ENCODE measurements around the gene PDE4D. TPM values are rescaled to one million over a fixed set of nuclear protein-coding genes. Genes with fewer than 3 reads are reported as not detected.

Gene PDE4D
- total RNA-seq, 1 donor = 19.9 TPM

DNA sequence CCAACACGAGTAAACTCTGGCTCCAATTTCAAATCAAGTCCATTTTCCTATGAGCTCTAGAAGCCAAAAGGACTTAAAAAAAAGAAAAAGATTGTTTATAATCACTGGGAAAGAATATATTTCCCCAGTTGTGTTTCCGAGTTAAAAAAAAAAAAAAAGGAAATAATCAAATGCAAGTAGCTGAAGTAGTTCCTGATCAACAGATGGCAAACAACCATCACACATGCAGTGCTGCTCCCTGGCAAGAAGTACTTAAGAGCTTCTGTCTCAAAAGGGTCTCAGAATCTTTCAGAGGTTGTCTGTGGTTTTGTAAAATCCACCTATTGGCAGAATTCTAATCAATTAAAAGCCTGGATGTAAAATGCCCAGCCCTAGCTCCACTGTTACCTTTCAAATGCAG lies 922.8 kb downstream of the PDE4D start:
- H3K79me2 ChIP-seq (ENCODE audit: insufficient read depth, low read length) = no peaks in the 10 kb centered on the region
- H2AFZ ChIP-seq (ENCODE audit: low read length) = no peak overlapping the region
- no peak for DNase-seq (ENCODE audit: insufficient read length, low spot score, missing footprints)
- H3K27ac ChIP-seq (ENCODE audit: low read depth, low read length) = no peak overlapping the region
- TF ChIP-seq, protein P1, sequence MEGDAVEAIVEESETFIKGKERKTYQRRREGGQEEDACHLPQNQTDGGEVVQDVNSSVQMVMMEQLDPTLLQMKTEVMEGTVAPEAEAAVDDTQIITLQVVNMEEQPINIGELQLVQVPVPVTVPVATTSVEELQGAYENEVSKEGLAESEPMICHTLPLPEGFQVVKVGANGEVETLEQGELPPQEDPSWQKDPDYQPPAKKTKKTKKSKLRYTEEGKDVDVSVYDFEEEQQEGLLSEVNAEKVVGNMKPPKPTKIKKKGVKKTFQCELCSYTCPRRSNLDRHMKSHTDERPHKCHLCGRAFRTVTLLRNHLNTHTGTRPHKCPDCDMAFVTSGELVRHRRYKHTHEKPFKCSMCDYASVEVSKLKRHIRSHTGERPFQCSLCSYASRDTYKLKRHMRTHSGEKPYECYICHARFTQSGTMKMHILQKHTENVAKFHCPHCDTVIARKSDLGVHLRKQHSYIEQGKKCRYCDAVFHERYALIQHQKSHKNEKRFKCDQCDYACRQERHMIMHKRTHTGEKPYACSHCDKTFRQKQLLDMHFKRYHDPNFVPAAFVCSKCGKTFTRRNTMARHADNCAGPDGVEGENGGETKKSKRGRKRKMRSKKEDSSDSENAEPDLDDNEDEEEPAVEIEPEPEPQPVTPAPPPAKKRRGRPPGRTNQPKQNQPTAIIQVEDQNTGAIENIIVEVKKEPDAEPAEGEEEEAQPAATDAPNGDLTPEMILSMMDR (IDR thresholded peaks at IDR 0.05; ENCODE audit: extremely low read depth, low read depth, low read length) = no peak
- peaks cover 10% of the 10 kb centered on the region for H3K4me1 ChIP-seq (ENCODE audit: insufficient read depth, low read length)
- no peak overlapping the region for H3K4me2 ChIP-seq (ENCODE audit: insufficient read depth, low read length)
- no peak overlapping the region for H3K4me3 ChIP-seq (ENCODE audit: insufficient read depth, low read length)
- H4K20me1 ChIP-seq (ENCODE audit: insufficient read depth, low read length) = no peaks in the 10 kb centered on the region
- H3K9me3 ChIP-seq (ENCODE audit: low read depth, low read length) = no peaks in the 10 kb centered on the region
- peaks cover 7% of the 10 kb centered on the region for H3K36me3 ChIP-seq (ENCODE audit: insufficient read depth, low read length)
- H3K27me3 ChIP-seq (ENCODE audit: insufficient read depth, low read length) = no peaks in the 10 kb centered on the region

DNA sequence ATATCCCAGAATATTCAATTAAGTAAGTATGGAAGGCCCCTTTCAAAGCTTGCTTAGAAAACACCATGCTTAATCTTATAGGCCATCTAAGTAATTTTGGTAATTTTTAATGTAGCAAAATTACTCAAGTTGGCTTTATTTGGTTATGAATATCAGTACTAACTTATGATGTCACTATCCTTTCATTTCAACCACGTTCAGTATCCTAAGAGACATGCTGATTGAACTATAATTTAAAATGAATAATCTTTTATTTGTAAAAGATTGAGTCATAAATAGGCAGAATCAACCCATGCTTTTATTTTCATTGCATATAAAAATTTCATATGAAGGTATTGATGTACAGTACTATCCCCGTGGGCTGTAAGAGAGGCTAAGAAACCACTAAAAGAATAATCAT lies 923.7 kb downstream of the PDE4D start:
- H3K4me2 ChIP-seq (ENCODE audit: insufficient read depth, low read length) = no peak overlapping the region
- DNase-seq (ENCODE audit: insufficient read length, low spot score, missing footprints) = no peak
- H3K27me3 ChIP-seq (ENCODE audit: insufficient read depth, low read length) = no peaks in the 10 kb centered on the region
- H3K79me2 ChIP-seq (ENCODE audit: insufficient read depth, low read length) = no peaks in the 10 kb centered on the region
- no peak overlapping the region for H3K27ac ChIP-seq (ENCODE audit: low read depth, low read length)
- H3K4me3 ChIP-seq (ENCODE audit: insufficient read depth, low read length) = no peak overlapping the region
- TF ChIP-seq, protein P1 (IDR thresholded peaks at IDR 0.05; ENCODE audit: extremely low read depth, low read depth, low read length) = no peak
- H3K4me1 ChIP-seq (ENCODE audit: insufficient read depth, low read length) = peaks cover 10% of the 10 kb centered on the region
- H4K20me1 ChIP-seq (ENCODE audit: insufficient read depth, low read length) = no peaks in the 10 kb centered on the region
- no peaks in the 10 kb centered on the region for H3K9me3 ChIP-seq (ENCODE audit: low read depth, low read length)
- no peak overlapping the region for H2AFZ ChIP-seq (ENCODE audit: low read length)
- peaks cover 6% of the 10 kb centered on the region for H3K36me3 ChIP-seq (ENCODE audit: insufficient read depth, low read length)

DNA sequence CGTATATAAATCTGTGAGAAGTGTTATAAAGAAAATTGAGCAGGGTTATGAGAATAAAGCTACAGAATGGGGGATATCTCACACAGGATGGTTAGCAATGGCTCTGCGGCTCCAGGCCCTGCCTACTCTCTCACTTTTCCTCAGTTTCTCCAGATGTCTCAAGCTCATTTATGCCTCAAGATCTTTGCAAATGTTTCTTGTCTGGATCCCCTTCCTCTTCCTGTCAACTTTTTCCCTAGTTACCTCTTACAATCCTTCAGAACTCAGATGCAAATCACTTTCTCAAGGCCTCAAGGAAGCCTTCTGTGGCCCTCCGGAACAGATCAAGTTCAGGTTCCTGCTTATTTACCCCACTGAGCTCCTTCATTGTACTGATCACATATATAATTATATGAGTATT lies 924.3 kb downstream of the PDE4D start:
- Histone ChIP-seq H3K4me2 (ENCODE audit: insufficient read depth, low read length) (no peak overlapping the region), H3K27ac (ENCODE audit: low read depth, low read length) (no peak overlapping the region)
- DNase-seq (ENCODE audit: insufficient read length, low spot score, missing footprints) = no peak

DNA sequence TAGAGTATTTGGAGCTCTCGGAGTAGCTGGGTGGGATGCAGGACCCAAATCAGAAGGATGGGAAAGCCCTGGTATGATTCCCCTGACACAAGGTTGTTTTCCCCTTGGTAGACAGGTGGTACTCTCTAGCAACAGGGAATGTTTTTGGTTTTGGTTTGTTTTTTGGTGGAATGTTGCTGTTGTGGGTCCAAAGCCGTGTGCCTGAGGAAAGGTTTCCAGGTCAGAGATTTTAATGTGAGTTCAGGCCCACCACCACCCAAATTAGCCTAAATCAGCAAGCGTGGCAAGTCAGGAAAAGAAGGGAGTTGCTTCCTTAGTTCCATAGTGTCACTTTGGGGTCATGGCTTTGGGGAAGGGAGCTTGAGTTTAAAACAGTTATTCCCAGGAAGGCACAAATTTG lies 925.2 kb downstream of the PDE4D start:
- no peaks in the 10 kb centered on the region for H3K9me3 ChIP-seq (ENCODE audit: low read depth, low read length)
- no peak overlapping the region for H3K4me3 ChIP-seq (ENCODE audit: insufficient read depth, low read length)
- no peak overlapping the region for H3K4me2 ChIP-seq (ENCODE audit: insufficient read depth, low read length)
- H3K79me2 ChIP-seq (ENCODE audit: insufficient read depth, low read length) = no peaks in the 10 kb centered on the region
- H3K27me3 ChIP-seq (ENCODE audit: insufficient read depth, low read length) = no peaks in the 10 kb centered on the region
- no peaks in the 10 kb centered on the region for H3K36me3 ChIP-seq (ENCODE audit: insufficient read depth, low read length)
- TF ChIP-seq, protein P1 (IDR thresholded peaks at IDR 0.05; ENCODE audit: extremely low read depth, low read depth, low read length) = no peak
- H4K20me1 ChIP-seq (ENCODE audit: insufficient read depth, low read length) = no peaks in the 10 kb centered on the region
- H3K27ac ChIP-seq (ENCODE audit: low read depth, low read length) = no peak overlapping the region
- no peak for DNase-seq (ENCODE audit: insufficient read length, low spot score, missing footprints)
- no peak overlapping the region for H2AFZ ChIP-seq (ENCODE audit: low read length)
- peaks cover 10% of the 10 kb centered on the region for H3K4me1 ChIP-seq (ENCODE audit: insufficient read depth, low read length)

More for the DNA sequence above, 924.3 kb downstream of the PDE4D start:
- Histone ChIP-seq H3K4me1 (ENCODE audit: insufficient read depth, low read length) (peaks cover 10% of the 10 kb centered on the region), H2AFZ (ENCODE audit: low read length) (no peak overlapping the region), H3K9me3 (ENCODE audit: low read depth, low read length) (no peaks in the 10 kb centered on the region), H3K4me3 (ENCODE audit: insufficient read depth, low read length) (no peak overlapping the region), H3K27me3 (ENCODE audit: insufficient read depth, low read length) (no peaks in the 10 kb centered on the region), H3K36me3 (ENCODE audit: insufficient read depth, low read length) (peaks cover under 1% of the 10 kb centered on the region), H3K79me2 (ENCODE audit: insufficient read depth, low read length) (no peaks in the 10 kb centered on the region), H4K20me1 (ENCODE audit: insufficient read depth, low read length) (no peaks in the 10 kb centered on the region)
- TF ChIP-seq, protein P1 (IDR thresholded peaks at IDR 0.05; ENCODE audit: extremely low read depth, low read depth, low read length) = no peak

Data from osteoblast (primary cell).